Memory B cell (primary cell): ENCODE measurements around the gene ZNF75A.
A peak's percentile ranks its signal among the peaks of the same experiment; 100 is the strongest.

Experiments used
- ATAC-seq: fragments of 150-1000 bp; cut with Tn5 transposase; 2 replicates; pipeline ENCODE4 v1.10.0; 2021; ENCODE audit warnings: low read depth, mild to moderate bottlenecking, moderate library complexity
- DNase-seq, 2 donors: peaks; one replicate each; pipeline ENCODE4 v3.0.0; 2022; ENCODE audit warnings: low spot score in 2 of 2
- H3K27ac Mint-ChIP-seq: one replicate; pipeline ENCODE4 v1.8.0; 2022; ENCODE audit warnings: mild to moderate bottlenecking, moderate library complexity, mixed read lengths
- H3K27me3 Mint-ChIP-seq: one replicate; pipeline ENCODE4 v1.8.0; 2022; ENCODE audit warnings: mixed read lengths
- H3K36me3 Mint-ChIP-seq: one replicate; pipeline ENCODE4 v1.8.0; 2022; ENCODE audit warnings: mild to moderate bottlenecking, mixed read lengths
- H3K4me1 Mint-ChIP-seq: one replicate; pipeline ENCODE4 v1.8.0; 2022; ENCODE audit warnings: mixed read lengths
- H3K4me3 Mint-ChIP-seq: one replicate; pipeline ENCODE4 v1.8.0; 2022; ENCODE audit warnings: mild to moderate bottlenecking, moderate library complexity, mixed read lengths
- H3K9me3 Mint-ChIP-seq: one replicate; pipeline ENCODE4 v1.8.0; 2022; ENCODE audit warnings: mixed read lengths

The ZNF75A gene

DNA sequence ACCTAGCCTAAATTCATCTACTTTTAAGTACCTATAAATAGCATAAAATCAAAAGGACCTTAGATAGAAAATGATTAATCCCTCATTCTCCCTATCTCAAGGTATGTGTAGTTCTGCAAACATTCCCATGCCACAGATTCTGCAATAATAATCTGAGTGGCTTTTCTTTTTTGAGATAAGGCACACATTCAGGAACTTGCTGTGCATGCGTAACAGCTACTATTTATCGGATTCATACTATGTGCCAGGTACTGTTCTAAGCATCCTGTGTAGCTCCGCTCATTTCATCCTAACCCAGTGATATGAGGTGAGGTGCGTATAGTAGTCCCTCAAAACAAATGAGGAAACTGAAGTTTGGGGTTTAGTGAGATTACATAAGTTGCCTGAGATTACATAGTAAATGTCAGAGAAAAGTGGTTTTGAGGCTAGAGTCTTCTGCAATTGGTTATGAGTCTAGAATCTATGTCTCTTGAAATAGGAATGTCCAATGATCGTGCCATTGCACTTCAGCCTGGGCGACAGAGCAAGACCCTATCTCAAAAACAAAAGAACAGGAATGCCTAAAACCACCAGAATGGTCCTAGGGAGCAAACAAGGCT lies 24.0 kb upstream of the ZNF75A start:
- peaks cover 18% of the 10 kb centered on the region for H3K4me1 Mint-ChIP-seq
- peaks cover 15% of the 10 kb centered on the region for H3K36me3 Mint-ChIP-seq
- peak overlapping the region; percentile 21 for H3K4me3 Mint-ChIP-seq
- H3K9me3 Mint-ChIP-seq = no peaks in the 10 kb centered on the region
- no peak for ATAC-seq
- no peaks in the 10 kb centered on the region for H3K27me3 Mint-ChIP-seq
- DNase-seq = no peak
- no peak overlapping the region for H3K27ac Mint-ChIP-seq

DNA sequence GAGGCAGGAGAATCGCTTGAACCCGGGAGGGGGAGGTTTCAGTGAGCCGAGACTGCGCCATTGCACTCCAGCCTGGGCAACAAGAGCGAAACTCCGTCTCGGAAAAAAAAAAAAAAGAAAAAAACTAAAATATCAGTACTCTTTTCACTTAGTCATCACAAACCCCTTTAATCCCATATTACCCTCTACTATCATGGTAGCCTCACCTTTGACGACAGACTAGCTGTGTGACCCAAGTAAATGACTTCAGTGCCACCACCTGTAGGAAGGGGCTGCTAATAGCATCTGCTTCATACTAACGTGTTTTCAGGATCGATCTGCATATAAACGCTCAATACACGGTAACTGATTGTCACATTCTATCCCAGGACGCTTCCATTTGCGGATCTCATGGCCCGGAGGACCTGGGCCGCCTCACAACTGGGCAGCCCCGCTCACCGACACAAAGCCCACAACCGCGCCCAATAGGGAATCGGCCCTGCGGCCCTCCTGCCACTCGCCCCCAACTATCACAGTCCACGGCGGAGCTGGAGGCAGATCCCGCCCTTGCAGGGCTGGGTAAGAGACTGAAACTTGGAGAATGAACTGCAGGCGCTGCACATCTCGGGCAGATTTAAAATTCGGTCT lies 23.1 kb upstream of the ZNF75A start:
- no peaks in the 10 kb centered on the region for H3K9me3 Mint-ChIP-seq
- no peaks in the 10 kb centered on the region for H3K27me3 Mint-ChIP-seq
- ATAC-seq (peak; percentile 7), DNase-seq (no peak)
- peaks cover 18% of the 10 kb centered on the region for H3K4me1 Mint-ChIP-seq
- peak overlapping the region; percentile 93 for H3K27ac Mint-ChIP-seq
- H3K36me3 Mint-ChIP-seq = peaks cover 20% of the 10 kb centered on the region
- H3K4me3 Mint-ChIP-seq = peak overlapping the region; percentile 94

DNA sequence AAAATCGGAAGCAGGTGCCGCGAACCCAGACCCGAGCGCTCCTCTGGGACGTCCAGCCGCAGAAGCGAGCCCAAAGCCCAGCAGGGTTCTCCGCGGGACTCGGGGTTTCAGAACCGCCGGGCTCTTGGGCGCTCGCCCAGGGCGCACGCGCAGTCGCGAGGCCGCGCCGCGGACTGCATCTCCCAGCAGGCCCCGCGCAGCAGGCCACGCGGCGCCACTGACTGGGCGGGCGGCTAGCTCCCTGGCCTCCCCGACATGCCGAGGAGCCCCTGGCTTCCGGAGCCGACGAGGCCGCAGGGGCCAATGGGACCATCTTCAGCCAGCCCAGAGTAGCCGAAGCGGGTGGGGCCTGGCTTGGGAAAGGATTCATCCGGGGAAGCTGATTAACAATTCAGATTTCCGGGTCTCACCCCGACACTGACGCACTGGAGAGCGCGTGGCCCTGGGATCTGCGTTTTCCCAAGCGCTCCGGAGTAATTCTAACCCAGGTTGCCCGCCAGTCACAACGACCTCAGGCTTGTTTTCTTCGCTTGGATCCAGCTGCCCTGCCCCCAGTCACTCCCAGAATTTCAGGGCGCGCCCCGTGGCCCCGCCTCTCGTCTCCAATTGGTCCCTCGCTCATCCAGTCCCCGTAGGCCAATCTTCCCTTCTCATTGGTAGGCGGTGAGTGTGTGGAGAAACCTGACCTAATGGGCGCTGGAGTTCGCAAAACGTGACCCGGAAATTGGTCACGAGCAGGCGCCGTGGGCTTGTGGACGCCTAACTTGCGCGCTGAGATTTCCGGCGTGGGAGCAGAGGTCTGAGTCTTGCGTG lies 22.4 kb upstream of the ZNF75A start, which contains the start of gene ZNF263:
Gene ZNF263, plus strand, starts transcription at position 762 of the 813 bp plus-strand sequence. CDS start 328 bp downstream, outside the sequence.
- peak within 1 kb of the TSS; percentile 93 for H3K27ac Mint-ChIP-seq
- H3K4me3 Mint-ChIP-seq = peak within 1 kb of the TSS; percentile 94
- DNase-seq (peak; percentile 89 to 90), ATAC-seq (peak; percentile 85)
- H3K4me1 Mint-ChIP-seq = peaks cover 18% of the 10 kb centered on the region
- peaks cover 24% of the 10 kb centered on the region for H3K36me3 Mint-ChIP-seq
- H3K27me3 Mint-ChIP-seq = no peaks in the 10 kb centered on the region
- no peaks in the 10 kb centered on the region for H3K9me3 Mint-ChIP-seq

DNA sequence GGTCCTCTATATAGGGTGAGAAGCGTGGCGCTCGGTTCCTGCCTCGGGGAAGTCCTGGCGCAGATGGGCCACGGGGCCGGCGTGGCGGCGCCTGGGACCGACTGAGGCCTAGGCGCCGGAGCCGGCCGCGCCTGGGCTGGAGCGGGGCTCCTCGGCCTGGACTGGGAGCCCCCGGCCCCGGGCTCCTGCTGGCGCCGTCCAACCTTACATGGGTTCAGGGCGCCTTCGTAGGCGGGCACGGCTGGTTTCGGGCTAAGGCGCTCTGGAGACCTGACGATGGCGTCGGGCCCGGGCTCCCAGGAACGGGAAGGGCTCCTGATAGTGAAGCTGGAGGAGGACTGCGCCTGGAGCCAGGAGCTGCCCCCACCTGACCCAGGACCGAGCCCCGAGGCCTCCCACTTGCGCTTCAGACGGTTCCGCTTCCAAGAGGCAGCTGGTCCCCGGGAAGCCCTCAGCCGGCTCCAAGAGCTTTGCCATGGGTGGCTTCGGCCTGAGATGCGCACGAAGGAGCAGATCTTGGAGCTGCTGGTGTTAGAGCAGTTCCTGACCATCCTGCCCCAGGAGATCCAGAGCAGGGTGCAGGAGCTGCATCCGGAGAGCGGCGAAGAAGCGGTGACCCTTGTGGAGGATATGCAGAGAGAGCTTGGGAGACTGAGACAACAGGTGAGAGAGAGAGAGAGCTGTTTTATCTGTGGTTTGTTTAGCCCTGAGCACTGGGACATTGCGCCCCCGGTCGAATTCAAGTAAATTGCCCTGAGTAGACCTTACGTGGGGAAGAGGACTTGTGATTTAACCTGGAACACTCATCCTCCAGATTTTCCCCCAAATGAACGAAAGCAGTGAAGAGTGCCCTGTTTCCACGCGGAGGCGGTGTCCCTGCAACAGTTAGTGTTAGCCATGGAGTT lies 21.5 kb upstream of the ZNF75A start:
- Mint-ChIP-seq H3K27me3 (no peaks in the 10 kb centered on the region), H3K4me1 (peaks cover 18% of the 10 kb centered on the region), H3K36me3 (peaks cover 30% of the 10 kb centered on the region), H3K27ac (peak overlapping the region; percentile 93), H3K4me3 (peak overlapping the region; percentile 94), H3K9me3 (no peaks in the 10 kb centered on the region)
- ATAC-seq = no peak
- DNase-seq = no peak

DNA sequence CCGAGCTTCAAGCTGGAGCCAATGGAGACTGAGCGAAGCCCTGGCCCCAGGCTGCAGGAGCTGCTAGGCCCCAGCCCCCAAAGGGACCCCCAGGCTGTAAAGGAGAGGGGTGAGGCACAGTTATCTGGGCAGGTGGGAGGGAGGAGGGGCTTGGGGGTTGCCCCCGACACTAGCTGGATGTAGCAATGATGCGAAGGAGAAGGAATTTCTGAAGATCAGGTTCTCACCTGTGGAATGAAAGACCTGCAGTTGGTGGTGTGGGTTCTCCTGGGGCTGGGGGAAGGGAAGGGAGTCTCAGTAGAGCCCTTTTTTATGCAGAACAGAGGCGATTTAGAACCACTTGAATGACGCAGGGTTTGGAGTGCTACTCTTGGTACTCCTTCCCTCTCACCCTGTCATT lies 20.2 kb upstream of the ZNF75A start:
- Mint-ChIP-seq H3K4me3 (no peak overlapping the region), H3K27ac (no peak overlapping the region), H3K4me1 (peaks cover 18% of the 10 kb centered on the region), H3K27me3 (no peaks in the 10 kb centered on the region), H3K9me3 (no peaks in the 10 kb centered on the region), H3K36me3 (peaks cover 42% of the 10 kb centered on the region)
- DNase-seq (no peak), ATAC-seq (no peak)

DNA sequence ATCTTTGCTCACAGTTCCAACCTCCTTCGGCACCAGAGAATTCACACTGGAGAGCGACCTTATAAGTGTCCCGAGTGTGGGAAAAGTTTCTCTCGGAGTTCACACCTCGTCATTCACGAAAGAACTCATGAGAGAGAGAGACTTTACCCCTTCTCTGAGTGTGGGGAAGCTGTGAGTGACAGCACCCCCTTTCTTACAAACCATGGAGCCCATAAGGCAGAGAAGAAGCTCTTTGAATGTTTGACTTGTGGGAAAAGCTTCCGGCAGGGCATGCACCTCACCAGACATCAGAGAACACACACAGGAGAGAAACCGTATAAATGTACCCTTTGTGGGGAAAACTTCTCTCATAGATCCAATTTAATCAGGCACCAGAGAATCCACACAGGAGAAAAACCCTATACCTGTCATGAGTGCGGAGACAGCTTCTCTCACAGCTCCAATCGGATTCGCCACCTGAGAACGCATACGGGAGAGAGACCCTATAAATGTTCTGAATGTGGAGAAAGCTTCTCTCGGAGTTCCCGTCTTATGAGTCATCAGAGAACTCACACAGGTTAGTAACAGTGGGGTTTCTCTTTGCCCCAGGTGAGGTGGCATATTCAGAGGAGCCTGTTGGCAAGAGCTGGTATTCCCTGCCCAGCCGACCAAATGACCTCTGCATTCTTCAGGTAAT lies 15.2 kb upstream of the ZNF75A start:
- Mint-ChIP-seq H3K27me3 (no peaks in the 10 kb centered on the region), H3K9me3 (peaks cover 12% of the 10 kb centered on the region), H3K36me3 (peaks cover 78% of the 10 kb centered on the region), H3K4me3 (no peak overlapping the region), H3K27ac (no peak overlapping the region), H3K4me1 (peaks cover 1% of the 10 kb centered on the region)
- DNase-seq = no peak
- no peak for ATAC-seq

DNA sequence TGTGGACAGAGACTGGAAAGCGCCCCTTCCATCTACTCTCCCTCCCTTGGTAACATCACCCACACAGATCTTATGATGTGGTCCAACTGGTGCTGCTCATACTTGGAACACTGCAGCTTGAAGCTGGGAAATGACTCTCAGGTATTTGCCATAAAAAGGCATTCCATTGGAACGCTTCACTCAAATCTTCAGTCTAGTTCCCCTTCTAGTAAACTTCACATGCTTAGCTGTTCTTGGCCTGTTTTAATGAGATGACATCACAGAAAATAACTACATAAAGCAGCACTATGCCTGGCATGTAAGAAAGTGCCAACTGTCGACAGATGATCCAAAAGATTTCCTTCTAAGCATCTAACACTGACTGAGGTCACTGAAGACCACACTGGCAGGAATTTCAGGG lies 12.7 kb upstream of the ZNF75A start:
- no peaks in the 10 kb centered on the region for H3K4me1 Mint-ChIP-seq
- no peak for DNase-seq
- H3K27ac Mint-ChIP-seq = no peak overlapping the region
- peaks cover 16% of the 10 kb centered on the region for H3K9me3 Mint-ChIP-seq
- no peak overlapping the region for H3K4me3 Mint-ChIP-seq
- no peak for ATAC-seq
- H3K36me3 Mint-ChIP-seq = peaks cover 72% of the 10 kb centered on the region
- no peaks in the 10 kb centered on the region for H3K27me3 Mint-ChIP-seq

DNA sequence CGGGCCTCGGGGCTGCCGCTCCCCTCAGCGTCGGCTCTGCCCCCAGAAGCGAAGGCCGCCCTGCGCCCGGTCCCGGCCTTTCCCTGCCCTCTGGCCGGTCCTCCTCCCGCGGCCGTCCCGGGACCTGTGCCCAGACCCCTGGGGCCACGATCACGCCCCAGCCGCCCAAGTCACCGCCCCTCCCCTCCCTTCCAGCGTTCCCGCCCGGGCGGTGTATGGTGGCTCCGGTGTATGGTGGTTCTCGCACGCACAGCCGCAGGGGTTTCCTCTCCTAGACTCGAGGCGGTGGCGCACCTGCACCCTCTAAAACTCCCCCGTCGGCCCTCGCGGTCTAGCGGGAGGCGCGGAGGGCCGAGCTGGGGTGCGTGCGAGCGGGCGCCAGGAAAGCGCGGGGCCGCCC lies 10.1 kb upstream of the ZNF75A start:
- H3K4me1 Mint-ChIP-seq = no peaks in the 10 kb centered on the region
- no peaks in the 10 kb centered on the region for H3K27me3 Mint-ChIP-seq
- no peak for DNase-seq
- no peak overlapping the region for H3K4me3 Mint-ChIP-seq
- H3K27ac Mint-ChIP-seq = no peak overlapping the region
- H3K36me3 Mint-ChIP-seq = peaks cover 65% of the 10 kb centered on the region
- peaks cover 21% of the 10 kb centered on the region for H3K9me3 Mint-ChIP-seq
- ATAC-seq = no peak

DNA sequence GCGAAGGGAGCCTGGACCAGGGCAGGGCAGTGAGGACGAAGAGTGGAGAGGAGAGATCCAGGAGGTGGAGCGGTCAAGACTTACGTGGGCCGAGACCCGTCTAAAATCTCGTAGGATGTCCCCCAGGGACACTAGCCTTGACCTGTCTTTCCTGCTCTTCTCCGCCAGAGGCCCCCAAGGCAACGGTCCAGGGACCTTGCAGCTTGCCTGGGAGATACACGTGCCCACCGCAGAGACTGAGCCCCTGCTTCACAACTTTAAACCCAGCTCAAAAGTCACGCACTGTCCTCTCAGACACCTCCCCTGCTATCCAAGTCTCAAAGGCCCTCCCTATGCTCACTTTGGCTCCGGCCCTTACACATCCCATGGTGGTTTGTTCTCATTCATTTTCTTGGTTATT lies 9.5 kb upstream of the ZNF75A start:
- H3K27ac Mint-ChIP-seq = no peak overlapping the region
- H3K27me3 Mint-ChIP-seq = no peaks in the 10 kb centered on the region
- ATAC-seq (no peak), DNase-seq (no peak)
- H3K36me3 Mint-ChIP-seq = peaks cover 64% of the 10 kb centered on the region
- peaks cover 25% of the 10 kb centered on the region for H3K9me3 Mint-ChIP-seq
- no peak overlapping the region for H3K4me3 Mint-ChIP-seq
- no peaks in the 10 kb centered on the region for H3K4me1 Mint-ChIP-seq

DNA sequence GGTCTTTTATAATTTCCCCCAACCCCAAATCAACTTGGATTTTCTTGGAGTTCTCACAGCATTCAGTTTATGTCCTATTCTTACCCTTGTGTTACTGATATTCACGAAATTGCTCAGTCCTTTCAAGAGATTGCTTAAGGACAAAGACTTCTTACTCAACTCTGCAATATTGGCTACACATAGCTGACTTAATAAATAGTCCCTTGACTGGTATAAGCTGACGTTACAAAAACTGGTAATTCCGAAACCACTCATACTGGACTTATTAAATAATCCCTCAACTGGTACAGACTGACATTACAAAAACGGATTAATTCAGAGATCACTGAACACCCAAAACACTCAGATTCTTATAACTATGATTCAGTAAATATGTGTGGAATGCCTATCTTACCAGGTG lies 927 bp upstream of the ZNF75A start:
- ATAC-seq = no peak
- H3K27ac Mint-ChIP-seq = peak overlapping the region; percentile 73
- DNase-seq = no peak
- no peaks in the 10 kb centered on the region for H3K27me3 Mint-ChIP-seq
- H3K4me1 Mint-ChIP-seq = peaks cover 12% of the 10 kb centered on the region
- peak overlapping the region; percentile 88 for H3K4me3 Mint-ChIP-seq
- H3K9me3 Mint-ChIP-seq = peaks cover 17% of the 10 kb centered on the region
- H3K36me3 Mint-ChIP-seq = peaks cover 39% of the 10 kb centered on the region

DNA sequence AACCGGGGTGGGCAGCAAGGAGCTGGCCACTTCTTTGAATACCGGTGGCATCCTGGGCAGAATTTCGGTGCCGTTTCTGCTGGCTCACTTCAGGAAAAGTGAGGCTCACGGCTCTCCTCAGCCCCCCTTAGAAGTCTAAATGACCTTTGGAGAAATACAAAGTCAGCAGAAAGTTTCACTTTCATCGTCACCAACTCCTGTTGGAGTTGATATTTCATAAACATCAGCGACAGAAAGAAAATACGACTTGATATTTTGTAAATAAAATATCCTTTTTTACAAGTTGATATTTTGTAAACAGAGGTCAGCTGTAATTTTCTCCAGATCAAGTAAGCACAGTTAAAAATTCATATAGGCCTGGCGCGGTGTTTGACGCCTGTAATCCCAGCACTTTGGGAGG lies 781 bp downstream of the ZNF75A start:
- Mint-ChIP-seq H3K36me3 (peaks cover 34% of the 10 kb centered on the region), H3K27me3 (no peaks in the 10 kb centered on the region), H3K27ac (peak overlapping the region; percentile 73), H3K9me3 (peaks cover 12% of the 10 kb centered on the region), H3K4me1 (peaks cover 12% of the 10 kb centered on the region), H3K4me3 (peak overlapping the region; percentile 88)
- ATAC-seq (no peak), DNase-seq (no peak)

DNA sequence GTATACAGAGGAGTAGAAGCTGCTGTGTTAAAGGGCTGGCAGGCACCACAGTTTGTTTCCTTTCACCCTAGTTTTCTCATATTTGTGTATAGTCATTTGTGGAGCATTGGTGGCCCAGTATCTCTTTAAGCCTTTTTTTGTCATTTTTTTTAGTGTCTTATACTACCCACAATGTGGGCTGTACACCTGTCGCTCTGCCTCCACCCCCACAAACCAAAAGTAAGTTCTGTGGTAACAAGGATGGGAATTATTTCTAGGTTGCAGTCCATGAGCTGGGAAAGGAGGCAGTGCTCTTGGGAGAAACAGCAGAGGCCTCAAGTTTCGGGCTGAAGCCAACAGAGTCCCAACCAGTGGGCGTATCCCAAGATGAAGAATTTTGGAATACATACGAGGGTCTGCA lies 6.2 kb downstream of the ZNF75A start:
- H3K27ac Mint-ChIP-seq = no peak overlapping the region
- peaks cover 23% of the 10 kb centered on the region for H3K9me3 Mint-ChIP-seq
- H3K4me1 Mint-ChIP-seq = peaks cover 5% of the 10 kb centered on the region
- no peak overlapping the region for H3K4me3 Mint-ChIP-seq
- DNase-seq = no peak
- no peak for ATAC-seq
- no peaks in the 10 kb centered on the region for H3K27me3 Mint-ChIP-seq
- peaks cover 70% of the 10 kb centered on the region for H3K36me3 Mint-ChIP-seq

DNA sequence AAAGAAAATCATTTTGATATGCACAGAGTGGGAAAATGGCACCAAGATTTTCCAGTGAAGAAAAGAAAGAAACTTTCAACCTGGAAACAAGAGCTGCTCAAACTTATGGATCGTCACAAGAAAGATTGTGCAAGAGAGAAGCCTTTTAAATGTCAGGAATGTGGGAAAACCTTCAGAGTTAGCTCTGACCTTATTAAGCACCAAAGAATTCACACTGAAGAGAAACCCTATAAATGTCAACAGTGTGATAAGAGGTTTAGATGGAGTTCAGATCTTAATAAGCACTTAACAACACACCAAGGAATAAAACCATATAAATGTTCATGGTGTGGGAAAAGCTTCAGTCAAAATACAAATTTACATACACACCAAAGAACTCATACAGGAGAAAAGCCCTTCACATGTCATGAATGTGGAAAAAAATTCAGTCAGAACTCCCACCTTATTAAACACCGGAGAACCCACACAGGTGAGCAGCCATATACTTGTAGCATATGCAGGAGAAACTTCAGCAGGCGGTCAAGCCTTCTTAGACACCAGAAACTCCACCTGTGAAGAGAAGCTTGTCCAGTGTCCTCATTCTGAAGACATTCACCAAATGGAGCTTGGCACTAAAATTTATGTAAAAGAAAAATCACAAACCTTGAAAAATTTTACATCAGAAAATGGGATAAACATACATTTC lies 12.2 kb downstream of the ZNF75A start:
- no peak for ATAC-seq
- H3K4me1 Mint-ChIP-seq = no peaks in the 10 kb centered on the region
- peaks cover 22% of the 10 kb centered on the region for H3K9me3 Mint-ChIP-seq
- H3K4me3 Mint-ChIP-seq = no peak overlapping the region
- no peaks in the 10 kb centered on the region for H3K27me3 Mint-ChIP-seq
- no peak overlapping the region for H3K27ac Mint-ChIP-seq
- no peak for DNase-seq
- H3K36me3 Mint-ChIP-seq = peaks cover 59% of the 10 kb centered on the region
